Stimulated activated CD4-positive, alpha-beta T cell treated with anti-CD3 and anti-CD28 coated beads, Interleukin-4, amount 100 ng/mL, for 4 hours (primary cell): ENCODE measurements around the gene FHAD1.

Experiments used
- DNase-seq, 2 experiments: peaks; one replicate each; pipeline ENCODE4 v3.0.0-alpha.2; 2020

The FHAD1 gene

DNA sequence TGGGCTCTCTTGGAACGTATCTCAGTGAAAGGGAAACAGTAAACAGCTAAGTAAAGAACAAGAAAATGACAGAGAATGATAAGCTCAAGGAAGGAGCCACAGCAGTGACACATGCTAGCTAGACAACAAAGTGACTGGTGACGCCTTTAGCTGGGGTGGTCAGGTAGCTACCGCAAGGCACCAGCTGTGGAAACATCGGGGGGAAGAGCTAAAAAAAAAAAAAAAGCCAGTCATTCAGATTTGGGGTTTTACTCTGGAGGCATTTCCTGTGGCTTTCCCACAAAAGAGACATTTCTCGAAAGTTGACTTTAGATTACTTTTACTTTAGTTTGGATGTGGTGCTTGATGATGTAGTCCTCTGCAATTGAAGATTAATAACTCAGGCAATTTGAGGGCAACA is 2.1 kb downstream of the FHAD1 start:
- peak; percentile 12 to 57 for DNase-seq

DNA sequence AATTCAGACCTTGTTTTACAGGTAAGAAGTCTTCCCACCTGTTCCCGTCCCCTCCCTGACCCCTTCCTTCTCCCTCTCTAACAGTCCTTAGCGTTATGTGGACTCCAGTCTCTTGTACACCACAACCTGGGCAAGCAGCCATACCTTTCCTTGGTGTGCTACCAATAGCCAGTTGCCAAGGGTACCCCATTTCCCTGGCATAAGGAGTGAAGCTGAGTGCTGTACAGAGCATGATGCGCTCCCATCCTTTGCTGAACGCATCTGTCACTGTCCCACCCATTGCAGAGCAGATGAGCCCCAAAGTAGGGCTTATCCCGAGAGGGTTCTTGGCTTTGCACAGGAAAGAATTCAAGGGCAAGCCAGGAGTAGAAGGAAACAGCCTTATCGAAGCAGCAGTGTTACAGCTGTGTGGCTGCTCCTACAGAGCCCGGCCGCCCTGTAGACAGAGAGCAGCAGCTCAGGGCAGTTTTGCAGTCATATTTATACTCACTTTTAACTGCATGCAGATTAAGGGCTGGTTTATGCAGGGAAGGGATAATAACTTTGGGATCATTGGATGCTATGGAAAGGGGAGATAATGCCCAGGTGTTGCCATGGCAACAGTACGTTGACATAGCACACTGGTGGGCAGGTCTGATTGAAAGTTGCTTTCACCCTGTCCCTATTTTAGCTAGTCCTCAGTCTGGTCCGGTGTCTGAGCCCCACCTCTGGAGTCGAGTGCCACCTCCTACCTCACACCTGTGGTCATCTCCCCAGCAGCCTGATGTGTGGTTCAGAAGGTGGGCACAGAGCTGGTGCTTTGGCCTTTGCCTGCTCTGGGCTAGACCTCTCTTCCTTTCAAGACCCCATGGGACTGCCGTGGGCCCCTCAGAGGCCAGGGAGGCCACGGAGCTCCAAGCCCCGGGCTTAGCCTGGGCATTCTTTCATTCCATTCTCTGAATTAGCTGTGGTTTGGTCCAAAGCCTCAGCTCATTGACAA is 5.1 kb downstream of the FHAD1 start:
- no peak for DNase-seq

DNA sequence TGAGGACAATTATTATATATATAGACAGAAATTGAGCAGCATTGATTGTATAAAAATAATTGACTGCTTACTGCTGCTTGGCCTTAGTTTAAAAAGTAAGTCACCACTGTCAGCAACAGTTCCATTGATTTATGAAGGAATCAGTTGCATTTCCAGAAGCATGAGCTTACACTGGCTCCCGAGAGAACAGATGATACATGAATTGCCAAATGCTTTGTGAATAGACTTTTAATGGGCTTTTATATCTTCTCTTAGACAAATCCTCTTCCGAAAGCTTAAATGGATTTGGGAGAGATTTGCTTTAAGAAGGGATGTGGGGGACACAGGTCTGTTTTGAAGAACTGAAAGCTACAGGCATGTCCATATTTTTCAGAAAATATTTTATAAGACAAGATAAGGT is 7.5 kb downstream of the FHAD1 start:
- no peak for DNase-seq

DNA sequence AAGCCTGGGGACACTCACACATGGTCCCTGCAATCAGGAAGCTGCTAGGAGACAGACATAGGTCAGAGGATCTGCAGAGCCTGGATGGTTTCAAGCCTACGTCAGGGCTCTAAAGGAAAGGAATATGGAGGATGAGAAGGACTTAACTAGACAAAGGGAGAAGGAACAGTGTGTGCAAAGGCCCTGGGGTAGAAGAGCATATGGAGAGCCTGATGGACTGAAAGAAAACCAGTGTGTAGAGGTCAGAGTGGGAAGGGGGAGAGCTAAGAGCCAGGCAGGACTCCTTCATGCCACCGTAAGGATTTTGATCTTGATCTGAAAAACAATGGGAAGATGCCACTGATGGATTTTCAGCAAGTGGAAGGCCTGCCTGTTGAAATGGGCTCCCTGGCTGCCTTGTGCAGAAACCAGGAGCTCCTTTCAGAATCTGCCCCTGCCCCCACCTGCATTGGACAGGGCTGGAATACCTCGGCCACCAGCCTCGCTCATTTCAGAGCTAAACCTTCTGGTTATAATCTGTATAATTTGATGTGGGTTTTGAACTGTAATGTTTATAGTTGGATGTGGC is 8.6 kb downstream of the FHAD1 start:
- no peak for DNase-seq

DNA sequence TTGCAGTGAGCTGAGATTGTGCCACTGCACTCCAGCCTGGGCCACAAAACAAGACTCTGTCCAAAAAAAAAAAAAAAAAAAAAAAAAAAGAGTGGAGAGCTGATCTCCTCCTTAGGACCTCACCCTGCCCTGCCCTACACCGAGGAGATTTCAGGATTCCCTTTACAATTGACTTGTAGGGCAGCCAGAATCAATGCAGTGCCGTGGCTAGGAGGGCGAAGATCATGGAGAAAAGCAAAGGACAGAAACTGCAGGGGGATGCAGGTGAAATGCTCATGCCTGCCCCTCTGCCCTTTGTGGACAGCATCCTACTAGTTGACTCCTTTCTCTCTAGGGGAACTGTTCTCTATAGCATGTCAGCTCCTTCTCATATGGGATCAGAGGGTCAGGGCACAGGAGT is 9.6 kb downstream of the FHAD1 start:
- DNase-seq: no peak

DNA sequence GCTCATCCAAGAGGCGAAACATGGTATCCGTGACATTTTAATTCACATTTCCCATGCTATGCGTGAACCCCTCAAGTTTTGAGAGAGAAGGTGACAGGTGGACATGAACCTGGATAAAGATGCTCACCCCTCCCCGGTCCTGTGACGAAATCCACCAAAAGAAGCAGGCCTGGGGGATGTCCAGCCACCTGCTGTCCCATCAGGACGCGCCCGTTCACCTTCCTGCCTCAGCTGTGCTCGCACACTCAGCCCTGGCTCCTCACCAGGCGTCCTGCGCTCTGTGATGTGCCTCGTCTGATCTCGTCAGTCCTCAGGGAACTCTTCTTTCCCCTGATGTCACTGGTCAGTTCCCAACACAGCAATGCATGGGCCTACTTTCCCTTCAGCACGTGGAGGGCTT is 10.3 kb downstream of the FHAD1 start:
- DNase-seq: no peak

DNA sequence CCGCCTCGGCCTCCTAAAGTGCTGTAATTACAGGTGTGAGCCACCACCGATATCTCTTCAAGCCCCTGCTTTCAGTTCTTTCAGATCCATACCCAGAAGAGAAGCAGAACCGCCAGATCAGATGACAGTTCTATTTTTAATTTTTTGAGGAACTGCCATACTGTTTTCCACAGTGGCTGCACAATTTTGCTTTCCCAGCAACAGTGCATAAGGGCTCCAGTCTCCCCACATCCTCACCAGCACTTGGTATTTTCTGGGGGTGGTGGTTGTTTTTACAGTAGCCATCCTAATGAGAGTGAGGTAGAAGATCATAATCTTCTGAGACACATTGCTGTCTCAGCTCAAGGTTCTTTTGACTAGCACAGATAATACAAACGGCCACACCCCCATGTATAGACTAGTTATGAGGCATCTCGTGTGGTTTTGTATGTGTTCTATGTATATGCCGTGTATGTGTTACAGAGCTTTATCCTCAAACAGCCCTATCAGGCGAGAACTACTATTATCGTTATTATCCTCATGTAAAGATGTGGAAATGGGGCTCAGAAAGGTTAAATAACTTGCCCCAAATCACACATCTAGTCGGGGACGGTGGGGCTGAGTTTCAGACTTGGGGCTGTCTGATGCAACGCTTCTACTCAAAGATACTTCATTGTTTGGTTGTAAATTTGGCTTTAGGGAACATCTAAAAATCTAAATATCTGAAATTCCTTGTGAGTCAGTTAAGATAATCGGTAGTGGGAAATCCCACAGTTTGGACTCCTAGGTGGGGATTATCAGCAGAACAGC is 12.0 kb downstream of the FHAD1 start:
- DNase-seq: no peak

DNA sequence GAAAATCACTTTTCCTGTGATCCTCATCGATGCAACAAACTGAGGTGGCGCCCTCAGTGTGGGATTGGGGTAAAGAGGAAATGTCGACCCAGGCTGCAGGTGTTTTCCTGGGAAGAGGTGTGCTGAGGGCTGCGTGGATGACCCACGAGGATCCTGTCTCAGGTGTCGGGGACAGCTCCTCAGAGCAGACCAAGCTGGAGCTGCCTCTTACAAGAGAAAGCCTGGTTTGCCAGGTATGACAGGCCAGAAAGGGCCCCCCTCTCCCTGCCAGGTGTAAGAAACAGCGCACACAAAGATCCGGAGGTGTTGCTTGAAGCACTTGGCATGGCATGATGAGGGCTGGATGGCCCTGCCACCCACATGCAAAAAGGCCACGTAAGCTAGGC is 12.6 kb downstream of the FHAD1 start:
- DNase-seq: no peak

DNA sequence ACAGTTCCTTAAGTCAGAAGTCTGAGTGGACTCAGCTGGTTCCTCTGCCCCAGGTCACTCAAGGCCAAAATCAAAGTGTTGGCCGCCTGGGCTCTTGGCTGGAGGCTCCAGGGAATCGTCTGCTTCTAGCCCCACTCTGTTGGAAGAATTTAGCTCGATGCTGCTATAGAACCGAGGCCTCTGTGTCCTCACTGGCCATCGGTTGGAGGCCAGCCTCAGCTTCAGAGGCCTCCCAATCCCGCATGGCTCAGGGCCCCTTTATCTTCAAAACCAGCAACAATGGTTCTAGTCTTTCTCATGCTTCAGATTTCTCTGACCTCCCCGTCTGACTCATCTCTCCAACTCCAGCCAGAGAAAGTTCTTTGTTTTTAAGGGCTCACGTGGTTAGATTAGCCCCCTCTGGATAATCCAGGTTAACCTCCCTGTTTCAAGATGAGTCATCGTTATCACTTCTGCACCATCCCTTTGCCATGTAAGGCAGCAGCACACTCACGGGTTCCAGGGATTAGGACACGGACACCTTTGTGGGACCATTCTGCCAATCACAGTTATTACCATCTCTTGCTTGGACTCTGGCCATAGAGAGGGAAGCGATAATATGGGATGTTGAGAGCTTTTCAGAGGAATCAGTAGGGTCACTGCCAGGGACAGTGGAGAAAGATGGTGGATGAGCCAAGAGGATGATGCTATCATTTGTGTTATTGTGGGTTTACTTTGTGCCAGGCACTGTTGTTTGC is 13.6 kb downstream of the FHAD1 start:
- no peak for DNase-seq

DNA sequence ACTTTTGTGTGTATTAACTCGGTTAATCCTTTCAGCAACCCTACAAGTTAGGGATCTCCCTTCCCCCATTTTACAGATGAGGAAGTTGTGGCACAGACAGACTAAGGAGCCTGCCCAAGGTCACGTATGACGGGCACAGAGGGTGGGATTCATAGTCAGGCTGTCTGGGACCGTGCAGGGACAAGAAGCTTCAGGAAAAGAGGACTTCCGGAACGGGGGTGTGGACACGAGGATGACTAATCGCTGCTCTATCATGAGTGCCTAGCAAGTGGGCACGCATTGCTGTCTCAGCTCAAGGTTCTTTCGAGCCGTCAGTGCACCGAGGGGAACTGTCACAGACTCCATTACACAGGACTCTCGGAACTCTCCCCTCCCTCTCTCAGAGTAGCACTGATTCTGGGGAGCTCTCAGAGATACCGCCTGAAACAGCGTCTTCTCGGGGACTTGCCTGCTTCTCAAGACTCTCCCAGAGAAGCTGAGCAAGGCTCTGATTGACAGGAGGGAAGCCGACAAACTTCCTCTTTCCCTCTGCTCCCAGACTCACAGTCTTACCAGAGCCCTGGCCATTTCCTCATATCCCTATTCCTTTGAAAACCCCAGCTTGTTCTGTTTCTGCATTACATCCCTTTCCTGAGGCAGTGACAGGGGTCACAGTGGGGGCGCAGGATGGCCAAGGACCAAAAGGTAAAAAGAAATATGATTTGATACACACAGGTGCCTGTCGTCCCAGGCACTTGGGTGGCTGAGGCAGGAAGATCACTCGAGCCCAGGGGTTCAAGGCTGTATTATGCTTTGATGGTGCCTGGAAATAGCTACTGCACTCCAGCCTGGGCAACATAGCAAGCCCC is 14.4 kb downstream of the FHAD1 start:
- DNase-seq: peak in 1 of 2 experiments; percentile 22

DNA sequence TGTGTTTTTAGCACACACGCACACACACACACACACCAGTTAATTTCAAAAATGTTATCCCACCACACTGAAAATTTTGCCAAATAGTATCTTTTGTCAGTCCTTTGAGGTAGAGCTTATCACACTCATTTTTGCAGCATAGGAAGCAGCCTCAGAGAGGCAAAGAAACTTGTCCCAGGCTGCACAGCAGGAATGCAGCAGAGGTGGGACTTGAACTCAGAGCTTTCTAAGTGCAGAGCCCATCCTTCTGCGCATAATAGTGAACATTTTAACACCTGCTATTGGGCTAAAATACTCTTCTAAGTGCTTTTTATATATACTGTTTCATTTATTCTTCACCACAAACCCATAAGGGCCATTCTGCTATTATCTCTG is 15.0 kb downstream of the FHAD1 start:
- no peak for DNase-seq

DNA sequence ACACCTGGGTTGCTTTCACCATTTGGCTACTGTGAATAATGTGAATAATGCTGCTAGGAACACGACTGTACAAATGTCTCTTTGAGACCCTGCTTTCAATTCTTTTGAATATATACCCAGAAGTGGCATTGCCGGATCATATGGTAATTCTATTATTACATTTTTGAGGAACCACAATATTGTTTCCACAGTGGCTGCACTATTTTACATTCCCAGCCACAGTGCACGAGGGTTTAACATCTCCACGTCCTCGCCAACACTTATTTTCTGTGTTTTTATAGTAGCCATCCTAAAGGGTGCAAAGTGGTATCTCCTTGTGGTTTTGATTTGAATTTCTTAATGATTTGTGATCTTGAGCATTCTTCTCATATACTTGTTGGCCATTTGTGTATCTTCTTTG is 15.7 kb downstream of the FHAD1 start:
- DNase-seq: no peak

DNA sequence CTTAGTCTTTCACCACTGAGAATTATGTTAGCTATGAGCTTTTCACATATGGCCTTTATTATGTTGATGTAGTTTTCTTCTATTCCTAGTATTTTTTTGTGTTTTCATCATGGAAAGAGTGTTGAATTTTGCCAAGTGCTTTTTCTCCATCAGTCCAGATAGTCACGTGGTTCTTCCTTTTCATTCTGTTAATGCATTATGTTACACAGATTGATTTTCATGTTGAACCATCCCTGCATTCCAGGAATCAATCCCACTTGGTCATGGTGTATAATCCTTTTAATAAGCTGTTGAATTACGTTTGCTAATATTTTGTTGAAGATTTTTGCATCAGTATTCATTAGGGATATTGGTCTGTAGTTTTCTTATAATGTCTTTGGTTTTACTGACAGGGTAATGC is 17.7 kb downstream of the FHAD1 start:
- no peak for DNase-seq

DNA sequence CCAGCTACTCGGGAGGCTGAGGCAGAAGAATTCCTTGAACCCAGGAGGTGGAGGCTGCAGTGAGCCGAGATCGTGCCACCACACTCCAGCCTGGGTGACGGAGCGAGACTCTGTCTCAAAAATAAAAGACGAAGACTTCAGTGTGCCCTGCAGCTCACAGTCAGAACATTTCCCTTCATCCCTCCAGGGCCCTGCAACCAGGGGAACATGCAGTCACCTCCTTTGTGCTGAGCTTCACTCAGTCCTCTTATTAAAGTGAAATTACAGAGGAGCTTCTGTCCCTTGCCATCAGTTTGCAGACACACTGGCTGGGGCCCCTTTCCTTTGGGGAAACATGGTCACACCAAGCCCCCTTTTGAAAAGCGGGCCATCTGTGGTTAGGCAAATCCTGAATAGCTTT is 24.2 kb downstream of the FHAD1 start:
- DNase-seq: no peak

DNA sequence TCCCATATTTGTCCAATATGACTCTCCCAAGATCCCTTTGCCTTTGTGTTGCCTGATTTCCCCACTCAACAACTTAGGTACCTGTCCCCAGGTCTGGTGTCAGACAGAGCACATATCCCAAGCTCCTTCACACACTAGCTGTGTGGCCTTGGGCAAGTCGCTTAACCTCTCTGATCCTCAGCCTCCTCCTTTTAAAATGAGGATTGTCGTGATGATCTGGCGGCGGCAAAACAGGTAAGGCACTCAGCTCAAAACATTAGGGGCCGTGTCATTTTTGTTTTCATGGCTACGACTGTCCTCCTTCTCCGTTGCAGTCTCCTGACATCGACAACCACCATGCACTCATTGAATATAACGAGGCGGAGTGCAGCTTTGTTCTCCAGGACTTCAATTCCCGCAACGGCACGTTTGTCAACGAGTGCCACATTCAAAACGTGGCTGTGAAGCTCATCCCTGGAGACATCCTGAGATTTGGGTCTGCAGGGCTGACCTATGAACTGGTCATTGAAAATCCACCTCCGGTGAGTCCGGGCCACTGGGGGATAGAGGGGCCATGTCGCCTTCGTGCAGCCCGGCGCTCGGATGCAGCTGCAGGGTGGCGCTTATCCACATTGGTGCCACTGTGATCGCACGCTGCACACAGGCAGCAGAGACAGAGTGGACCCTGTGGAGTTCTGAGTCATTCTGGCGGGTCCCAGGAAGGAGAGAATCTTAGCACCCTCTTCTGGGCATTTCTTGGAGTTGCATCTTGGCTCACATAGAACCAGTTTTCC is 25.2 kb downstream of the FHAD1 start:
- DNase-seq: peak; percentile 15 to 17

DNA sequence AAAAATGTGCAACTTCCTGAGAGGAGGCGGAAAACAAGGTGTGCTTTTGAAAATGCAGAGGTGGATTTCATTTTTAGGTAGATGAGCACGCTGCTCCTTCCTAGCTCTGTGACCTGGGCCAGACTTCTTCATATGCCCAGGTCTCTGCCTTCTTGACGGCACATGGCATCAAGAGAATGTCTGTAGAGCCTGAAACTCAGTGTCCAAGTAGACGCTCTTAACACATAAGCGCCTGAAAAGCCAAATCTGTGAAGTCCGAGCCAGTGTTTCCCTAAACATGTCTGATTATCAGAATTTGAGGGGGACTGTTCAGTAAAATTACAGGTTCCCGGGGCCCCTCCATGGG is 25.7 kb downstream of the FHAD1 start:
- no peak for DNase-seq

DNA sequence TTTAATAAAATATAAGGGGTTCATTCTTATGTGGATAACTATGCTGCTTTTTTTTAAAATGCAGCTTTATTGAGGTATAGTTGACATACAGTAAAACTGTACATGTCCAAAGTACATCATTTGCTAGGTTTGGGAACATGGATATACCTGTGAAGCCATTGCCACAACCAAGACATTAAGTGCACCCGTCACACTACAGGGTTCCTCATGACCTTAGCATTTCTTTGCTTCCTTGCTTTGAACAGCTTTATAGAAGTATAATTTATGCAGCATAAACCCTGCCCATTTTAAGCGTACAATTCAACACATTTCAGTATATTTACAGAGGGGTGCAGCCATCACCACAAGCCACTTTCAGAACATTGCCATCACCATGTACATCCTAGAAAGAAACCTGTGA is 26.3 kb downstream of the FHAD1 start:
- no peak for DNase-seq

DNA sequence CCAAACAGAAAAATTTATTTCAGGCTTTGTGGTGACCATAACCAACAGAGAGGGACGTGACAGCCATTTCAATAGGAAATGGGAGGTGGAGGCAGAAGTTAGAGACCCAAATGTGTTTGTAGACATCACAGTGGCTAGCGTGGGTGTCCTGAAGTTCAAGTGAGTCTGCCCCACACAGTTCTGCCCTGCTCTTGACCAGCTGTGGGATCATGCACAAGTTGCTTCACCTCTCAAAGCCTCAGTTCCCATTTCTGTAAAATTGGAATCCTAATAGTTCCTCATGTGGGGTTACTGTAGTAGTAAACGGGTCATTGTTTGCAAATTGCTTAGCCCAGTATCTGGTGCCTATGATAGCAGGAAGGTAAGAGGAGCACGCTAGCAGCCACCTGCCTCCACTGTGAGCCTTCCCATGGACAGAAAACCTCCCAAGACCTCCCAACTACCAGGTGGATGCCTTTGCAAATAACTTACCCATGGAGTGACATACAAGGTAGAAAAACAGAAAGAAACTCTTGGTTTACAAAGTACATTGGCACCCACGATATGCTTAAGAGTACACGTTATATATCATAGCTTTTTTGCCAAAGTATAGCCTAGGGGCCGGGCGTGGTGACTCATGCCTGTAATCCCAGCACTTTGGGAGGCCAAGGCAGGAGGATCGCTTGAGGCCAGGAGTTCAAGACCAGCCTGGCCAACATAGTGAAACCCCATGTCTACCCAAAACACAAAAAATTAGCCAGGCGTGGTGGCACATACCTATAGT is 29.1 kb downstream of the FHAD1 start:
- DNase-seq: no peak

DNA sequence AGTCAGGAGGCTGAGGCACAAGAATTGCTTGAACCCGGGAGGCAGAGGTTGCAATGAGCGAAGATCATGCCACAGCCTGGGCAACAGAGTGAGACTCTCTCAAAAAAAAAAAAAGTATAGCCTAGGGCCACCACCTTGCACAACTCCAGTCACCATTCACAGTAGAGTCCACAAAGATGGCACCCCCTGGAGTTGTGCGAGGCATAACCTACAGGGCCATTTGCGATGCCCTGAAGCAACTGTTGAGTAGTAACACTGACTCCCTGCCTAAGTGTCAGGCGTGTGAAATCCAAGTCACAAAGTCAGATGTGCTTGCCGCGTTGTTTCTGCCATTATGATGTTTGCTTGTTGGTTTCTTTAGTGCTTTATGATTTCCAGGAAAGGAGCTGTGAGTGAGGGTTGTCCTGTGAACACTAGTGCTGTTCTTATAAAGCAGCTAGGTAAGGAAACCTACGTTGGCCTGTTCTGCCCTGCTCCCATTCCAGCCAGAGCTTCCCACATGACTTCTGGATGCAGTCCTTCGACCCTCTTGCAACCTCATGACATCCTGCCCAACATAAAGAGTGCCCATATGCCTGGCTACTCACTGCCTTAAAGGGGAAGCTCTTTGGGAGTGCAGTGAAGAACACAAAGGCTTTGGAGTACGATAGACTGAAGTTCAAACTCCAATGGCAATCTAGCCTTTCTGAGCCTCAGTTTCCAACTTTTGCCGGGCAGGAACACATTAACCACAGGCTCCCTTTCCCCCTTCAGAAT is 29.8 kb downstream of the FHAD1 start:
- DNase-seq: no peak

DNA sequence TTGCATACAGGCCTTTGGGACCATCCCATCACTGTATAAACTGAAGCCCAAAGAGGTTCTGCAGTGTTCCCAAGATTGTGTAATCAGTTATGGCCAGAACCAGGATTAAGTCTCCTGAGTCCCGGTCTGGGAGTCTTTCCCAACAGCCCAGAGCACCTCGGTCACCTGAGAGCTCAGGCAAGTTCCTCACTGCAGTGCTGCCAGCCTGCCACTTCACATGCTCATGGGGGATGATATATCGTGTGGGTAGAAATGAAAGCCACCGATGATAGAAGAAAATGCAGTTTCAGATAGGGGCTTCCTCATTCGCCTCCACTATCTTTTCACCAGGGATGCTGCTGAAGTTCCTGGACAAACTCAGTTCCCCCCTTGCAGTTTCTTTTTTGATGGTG is 30.4 kb downstream of the FHAD1 start:
- no peak for DNase-seq
